HG02798 (cell line): Measurements from ENCODE around the gene VTI1B.
"Not testable (repeated sequence)": the region's sequence is repeated elsewhere in the genome, so short reads cannot be mapped to it uniquely, and the experiment has no call there.

Experiments
- ATAC-seq: cut with Tn5 transposase; IDR thresholded peaks from one replicate; pipeline ENCODE4 v1.9.1; 2021; ENCODE audit warnings: mild to moderate bottlenecking; ENCODE audit not compliant: unreplicated experiment, poor library complexity

Gene VTI1B

GRCh38 chr14:67674480-67675218 is at the start of gene VTI1B:
Gene VTI1B (minus strand): TSS chr14:67674632. CDS start chr14:67674489, 143 bp downstream.
- ATAC-seq, result peak; percentile 93

- ATAC-seq, result no peak
Observed at GRCh38 chr14:67722293-67722692, 47.9 kb upstream of the VTI1B start.

- no peak for ATAC-seq
Observed at GRCh38 chr14:67721875-67722274, 47.4 kb upstream of the VTI1B start.

GRCh38 chr14:67719866-67720265 is 45.4 kb upstream of the VTI1B start:
- no peak for ATAC-seq

GRCh38 chr14:67719385-67719784 is 45.0 kb upstream of the VTI1B start:
- not testable (repeated sequence) for ATAC-seq

GRCh38 chr14:67718265-67718664 is 43.8 kb upstream of the VTI1B start:
- no peak for ATAC-seq

- no peak for ATAC-seq
Observed at GRCh38 chr14:67717048-67717447, 42.6 kb upstream of the VTI1B start.

- no peak for ATAC-seq
Observed at GRCh38 chr14:67710209-67710608, 35.8 kb upstream of the VTI1B start.

GRCh38 chr14:67709796-67710195 is 35.4 kb upstream of the VTI1B start:
- not testable (repeated sequence) for ATAC-seq

- not testable (repeated sequence) for ATAC-seq
Observed at GRCh38 chr14:67709346-67709745, 34.9 kb upstream of the VTI1B start.

GRCh38 chr14:67705211-67705610 is 30.8 kb upstream of the VTI1B start:
- ATAC-seq, result no peak

GRCh38 chr14:67704484-67705089 is 30.2 kb upstream of the VTI1B start:
- ATAC-seq, result peak; percentile 43

GRCh38 chr14:67703997-67704396 is 29.6 kb upstream of the VTI1B start:
- ATAC-seq, result no peak

GRCh38 chr14:67701492-67701891 is 27.1 kb upstream of the VTI1B start, which contains the start of gene RDH12:
Gene RDH12 (plus strand): TSS chr14:67701886. CDS start chr14:67722643, 20,757 bp downstream.
- not testable (repeated sequence) for ATAC-seq

GRCh38 chr14:67698179-67698578 is 23.7 kb upstream of the VTI1B start:
- no peak for ATAC-seq

- no peak for ATAC-seq
Observed at GRCh38 chr14:67697006-67697405, 22.6 kb upstream of the VTI1B start.

- ATAC-seq, result peak; percentile 90
Observed at GRCh38 chr14:67695394-67695949, 21.0 kb upstream of the VTI1B start, which contains the start of gene RDH11. Gene RDH11 (minus strand): TSS chr14:67695764. CDS start chr14:67695703, 61 bp downstream.

GRCh38 chr14:67694791-67695393 is 20.5 kb upstream of the VTI1B start:
- ATAC-seq, result peak; percentile 91

GRCh38 chr14:67690011-67690410 is 15.6 kb upstream of the VTI1B start:
- no peak for ATAC-seq

- ATAC-seq, result no peak
Observed at GRCh38 chr14:67683842-67684241, 9.4 kb upstream of the VTI1B start.

- ATAC-seq, result no peak
Observed at GRCh38 chr14:67680941-67681340, 6.5 kb upstream of the VTI1B start.
